Mesendoderm (in vitro differentiated cells): ENCODE results near the gene ADGRG6.

Experiments used
- DNase-seq: peaks from one replicate; pipeline ENCODE4 v3.0.0; 2013
- H2AK5ac ChIP-seq: 2 replicates; pipeline ENCODE4 v1.6.1; 2013; ENCODE audit warnings: low read length, inconsistent platforms
- H2BK120ac ChIP-seq: 2 replicates; pipeline ENCODE4 v1.6.1; 2013; ENCODE audit warnings: low read depth, mild to moderate bottlenecking, low read length, moderate library complexity, mixed read lengths
- H2BK15ac ChIP-seq: replicated peaks from 2 replicates; pipeline ENCODE4 v1.6.1; 2013; ENCODE audit warnings: low read depth, mild to moderate bottlenecking, moderate library complexity
- H2BK5ac ChIP-seq: 2 replicates; pipeline ENCODE4 v1.6.1; 2013; ENCODE audit warnings: low read length, inconsistent platforms
- H3K18ac ChIP-seq: 2 replicates; pipeline ENCODE4 v1.6.1; 2013; ENCODE audit warnings: mild to moderate bottlenecking, low read length, mixed read lengths
- H3K23ac ChIP-seq: one replicate; pipeline ENCODE4 v1.6.1; 2013; ENCODE audit warnings: low read length
- H3K27ac ChIP-seq: 2 replicates; pipeline ENCODE4 v1.5.1; 2013; ENCODE audit warnings: low read depth, mild to moderate bottlenecking, inconsistent platforms, low read length, moderate library complexity
- H3K27me3 ChIP-seq: 2 replicates; pipeline ENCODE4 v1.6.1; 2013; ENCODE audit warnings: low read length, control low read depth, mild to moderate bottlenecking, inconsistent platforms; ENCODE audit not compliant: insufficient read depth, poor library complexity
- H3K36me3 ChIP-seq: 2 replicates; pipeline ENCODE4 v1.6.1; 2013; ENCODE audit warnings: low read length, inconsistent platforms; ENCODE audit not compliant: control insufficient read depth, insufficient read depth
- H3K4ac ChIP-seq: one replicate; pipeline ENCODE4 v1.6.1; 2013; ENCODE audit warnings: low read depth, mild to moderate bottlenecking, low read length, moderate library complexity
- H3K4me1 ChIP-seq: 2 replicates; pipeline ENCODE4 v1.6.1; 2013; ENCODE audit warnings: low read depth, low read length, inconsistent platforms; ENCODE audit not compliant: control insufficient read depth
- H3K4me2 ChIP-seq: 2 replicates; pipeline ENCODE4 v1.6.1; 2013; ENCODE audit warnings: low read length
- H3K4me3 ChIP-seq: 2 replicates; pipeline ENCODE4 v1.5.1; 2013; ENCODE audit warnings: mild to moderate bottlenecking, low read length
- H3K56ac ChIP-seq: one replicate; pipeline ENCODE4 v1.6.1; 2013; ENCODE audit warnings: low read length
- H3K79me1 ChIP-seq: 2 replicates; pipeline ENCODE4 v1.6.1; 2013; ENCODE audit warnings: low read length, inconsistent platforms
- H3K79me2 ChIP-seq: 2 replicates; pipeline ENCODE4 v1.6.1; 2013; ENCODE audit warnings: mild to moderate bottlenecking, low read length; ENCODE audit not compliant: control insufficient read depth, insufficient read depth
- H3K9ac ChIP-seq: 2 replicates; pipeline ENCODE4 v1.6.1; 2013; ENCODE audit warnings: low read length, inconsistent platforms
- H4K5ac ChIP-seq: one replicate; pipeline ENCODE4 v1.6.1; 2013; ENCODE audit warnings: low read length
- H4K8ac ChIP-seq: one replicate; pipeline ENCODE4 v1.6.1; 2013; ENCODE audit warnings: low read depth, mild to moderate bottlenecking, control low read depth, low read length, moderate library complexity
- WGBS: extraction: QIAGEN DNeasy Blood & Tissue Kit; methylation state at CpG from one replicate; pipeline ENCODE4 v1.1.7; 2013; ENCODE audit warnings: low lambda C conversion rate, missing lambda C conversion rate; ENCODE audit not compliant: insufficient coverage; ENCODE audit errors: extremely low coverage; 5-methylcytosine and 5-hydroxymethylcytosine counted together

Gene ADGRG6

GRCh38 chr6:142292166-142292924 lies 9.5 kb upstream of the ADGRG6 start:
- Histone ChIP-seq H3K4me3 (no peak overlapping the region), H3K36me3 (no peaks in the 10 kb centered on the region), H4K5ac (no peak overlapping the region), H3K18ac (no peak overlapping the region), H3K4me1 (no peaks in the 10 kb centered on the region), H2BK15ac (no peak overlapping the region), H2BK5ac (no peak overlapping the region), H3K27ac (no peak overlapping the region), H3K79me1 (no peaks in the 10 kb centered on the region), H3K4me2 (no peak overlapping the region), H3K56ac (no peak overlapping the region), H3K27me3 (no peaks in the 10 kb centered on the region), H3K23ac (no peak overlapping the region), H4K8ac (no peak overlapping the region), H2AK5ac (no peak overlapping the region), H2BK120ac (no peak overlapping the region), H3K79me2 (no peaks in the 10 kb centered on the region), H3K4ac (no peak overlapping the region), H3K9ac (no peak overlapping the region)
- WGBS = no CpG with 5 or more reads among the region's 6 CpGs
- no peak for DNase-seq

- Histone ChIP-seq H3K4me2 (no peak overlapping the region), H3K27ac (no peak overlapping the region), H3K4me3 (no peak overlapping the region), H3K79me1 (no peaks in the 10 kb centered on the region), H3K56ac (no peak overlapping the region), H4K5ac (no peak overlapping the region), H3K79me2 (no peaks in the 10 kb centered on the region), H2BK120ac (no peak overlapping the region), H3K9ac (no peak overlapping the region), H3K27me3 (no peaks in the 10 kb centered on the region), H4K8ac (no peak overlapping the region), H3K23ac (no peak overlapping the region), H2BK15ac (no peak overlapping the region), H3K4ac (no peak overlapping the region), H2BK5ac (no peak overlapping the region), H3K18ac (no peak overlapping the region), H2AK5ac (no peak overlapping the region), H3K36me3 (no peaks in the 10 kb centered on the region), H3K4me1 (no peaks in the 10 kb centered on the region)
- no CpG with 5 or more reads among the region's 2 CpGs for WGBS
- no peak for DNase-seq
Observed at GRCh38 chr6:142293121-142293520, 8.7 kb upstream of the ADGRG6 start.

GRCh38 chr6:142294679-142295078 lies 7.1 kb upstream of the ADGRG6 start:
- Histone ChIP-seq H3K4me2 (no peak overlapping the region), H3K27me3 (no peaks in the 10 kb centered on the region), H2BK15ac (no peak overlapping the region), H3K36me3 (no peaks in the 10 kb centered on the region), H2BK5ac (no peak overlapping the region), H4K8ac (no peak overlapping the region), H3K18ac (no peak overlapping the region), H2AK5ac (no peak overlapping the region), H3K4me1 (no peaks in the 10 kb centered on the region), H3K23ac (no peak overlapping the region), H3K4me3 (no peak overlapping the region), H3K4ac (no peak overlapping the region), H3K56ac (no peak overlapping the region), H4K5ac (no peak overlapping the region), H3K79me2 (no peaks in the 10 kb centered on the region), H3K9ac (no peak overlapping the region), H2BK120ac (no peak overlapping the region), H3K79me1 (no peaks in the 10 kb centered on the region), H3K27ac (no peak overlapping the region)
- no peak for DNase-seq
- WGBS = no CpG with 5 or more reads among the region's 1 CpG

GRCh38 chr6:142296975-142297604 lies 4.7 kb upstream of the ADGRG6 start:
- Histone ChIP-seq H2AK5ac (no peak overlapping the region), H2BK5ac (no peak overlapping the region), H3K4me3 (no peak overlapping the region), H3K4me2 (no peak overlapping the region), H3K4ac (no peak overlapping the region), H3K27me3 (no peaks in the 10 kb centered on the region), H3K79me2 (no peaks in the 10 kb centered on the region), H3K27ac (no peak overlapping the region), H4K8ac (no peak overlapping the region), H2BK15ac (no peak overlapping the region), H3K36me3 (no peaks in the 10 kb centered on the region), H4K5ac (no peak overlapping the region), H3K23ac (no peak overlapping the region), H3K79me1 (no peaks in the 10 kb centered on the region), H3K18ac (no peak overlapping the region), H3K4me1 (no peaks in the 10 kb centered on the region), H2BK120ac (no peak overlapping the region), H3K56ac (no peak overlapping the region), H3K9ac (no peak overlapping the region)
- DNase-seq = no peak
- no CpG with 5 or more reads among the region's 2 CpGs for WGBS

- no peak for DNase-seq
- no peak overlapping the region for H2BK5ac ChIP-seq
- no peaks in the 10 kb centered on the region for H3K79me2 ChIP-seq
- H3K27me3 ChIP-seq = no peaks in the 10 kb centered on the region
- no peak overlapping the region for H2BK15ac ChIP-seq
- no peak overlapping the region for H3K18ac ChIP-seq
- H3K56ac ChIP-seq = no peak overlapping the region
- no peak overlapping the region for H3K23ac ChIP-seq
- no peak overlapping the region for H3K4me2 ChIP-seq
- no peak overlapping the region for H3K9ac ChIP-seq
- no CpG with 5 or more reads among the region's 3 CpGs for WGBS
- no peaks in the 10 kb centered on the region for H3K4me1 ChIP-seq
- no peak overlapping the region for H2BK120ac ChIP-seq
- no peaks in the 10 kb centered on the region for H3K79me1 ChIP-seq
- no peak overlapping the region for H3K4me3 ChIP-seq
- no peak overlapping the region for H3K27ac ChIP-seq
- no peak overlapping the region for H4K5ac ChIP-seq
- no peaks in the 10 kb centered on the region for H3K36me3 ChIP-seq
- no peak overlapping the region for H4K8ac ChIP-seq
- no peak overlapping the region for H3K4ac ChIP-seq
- no peak overlapping the region for H2AK5ac ChIP-seq
Observed at GRCh38 chr6:142297605-142297995, 4.2 kb upstream of the ADGRG6 start.
